Adrenal gland (tissue), 5 donors: ENCODE measurements around the gene CTXN3.

ENCODE experiments used
- CTCF ChIP-seq, 6 experiments: fragments of 450-650 bp in 4 of 6; fragments of 200-600 bp in 2 of 6; sonication (generic) in 1 of 6; IDR thresholded peaks; 1 replicate in 5 of 6; 2 replicates in 1 of 6; pipeline versions ENCODE4 v1.5.1 to v1.8.0; 2016 to 2021; ENCODE audit warnings: antibody characterized with exemption in 6 of 6, mild to moderate bottlenecking in 2 of 6, moderate library complexity in 1 of 6
- POLR2A ChIP-seq, 2 donors: fragments of 450-650 bp; IDR thresholded peaks; one replicate each; pipeline ENCODE4 v1.6.1; 2017; ENCODE audit warnings: antibody characterized with exemption in 2 of 2, mild to moderate bottlenecking in 2 of 2, moderate library complexity in 1 of 2
- donor health status: DM: no; HTN: no; CAD: no.

- TF ChIP-seq CTCF (IDR thresholded peaks at IDR 0.05), result no peak
- TF ChIP-seq POLR2A (IDR thresholded peaks at IDR 0.05), result no peak
Measured at GRCh38 chr5:127666043-127666716, 17.3 kb downstream of the CTXN3 start.
